ENCODE measurements around the gene MED12L.
"Not testable (repeated sequence)": the region's sequence is repeated elsewhere in the genome, so short reads cannot be mapped to it uniquely, and the experiment has no call there.

Gene MED12L

DNA sequence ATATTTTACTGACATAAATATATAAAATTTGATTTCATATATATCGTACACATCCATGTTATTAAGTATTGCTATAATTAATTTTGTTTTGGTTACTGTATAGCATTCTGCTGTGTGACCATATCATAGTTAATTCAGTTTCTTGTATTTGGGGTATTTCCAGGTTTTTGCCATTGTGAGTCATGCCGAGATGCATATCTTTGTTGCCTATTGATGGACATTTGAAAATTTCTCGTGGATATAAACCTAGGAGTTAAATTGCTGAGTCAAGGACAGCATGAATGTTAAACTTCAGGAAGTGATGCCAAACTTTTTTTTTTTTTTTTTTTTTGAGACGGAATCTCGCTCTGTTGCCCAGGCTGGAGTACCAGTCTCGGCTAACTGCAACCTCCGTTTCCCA is 151.3 kb downstream of the MED12L start:
- no peak for DNase-seq (ENCODE audit: low read depth in 2 of 2)

DNA sequence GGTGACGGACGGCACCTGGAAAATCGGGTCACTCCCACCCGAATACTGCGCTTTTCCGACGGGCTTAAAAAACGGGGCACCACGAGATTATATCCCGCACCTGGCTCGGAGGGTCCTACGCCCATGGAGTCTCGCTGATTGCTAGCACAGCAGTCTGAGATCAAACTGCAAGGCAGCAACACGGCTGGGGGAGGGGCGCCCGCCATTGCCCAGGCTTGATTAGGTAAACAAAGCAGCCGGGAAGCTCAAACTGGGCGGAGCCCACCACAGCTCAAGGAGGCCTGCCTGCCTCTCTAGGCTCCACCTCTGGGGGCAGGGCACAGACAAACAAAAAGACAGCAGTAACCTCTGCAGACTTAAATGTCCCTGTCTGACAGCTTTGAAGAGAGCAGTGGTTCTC is 156.5 kb downstream of the MED12L start:
- not testable (repeated sequence) for DNase-seq (ENCODE audit: low read depth in 2 of 2)

DNA sequence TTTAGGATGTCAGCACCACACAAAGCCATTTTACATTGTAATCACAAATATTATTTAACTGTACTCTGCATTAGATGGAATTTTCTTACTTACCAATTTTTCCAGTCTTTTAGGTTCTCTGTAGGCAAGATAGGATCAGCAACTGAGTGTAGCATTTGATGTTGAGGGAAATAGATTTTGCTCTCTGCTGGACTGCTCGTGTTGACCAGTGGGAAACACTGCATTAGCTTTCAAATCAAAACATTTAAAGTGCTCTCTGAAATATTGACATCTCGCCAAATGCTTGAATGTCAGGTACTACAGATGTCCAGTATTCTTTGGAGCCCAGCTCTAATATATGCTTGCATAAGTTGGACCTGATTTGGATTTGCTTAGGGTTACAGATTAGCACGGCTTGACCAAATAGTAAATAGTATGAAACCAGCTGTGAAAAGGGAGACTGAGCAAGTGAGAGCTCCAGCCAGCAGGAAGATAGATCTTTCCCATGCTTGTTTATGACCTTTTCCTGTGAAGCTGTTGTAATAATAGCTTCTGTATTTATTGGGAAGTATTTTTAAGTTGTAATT is 163.4 kb downstream of the MED12L start:
- DNase-seq (ENCODE audit: low read depth in 2 of 2): no peak

DNA sequence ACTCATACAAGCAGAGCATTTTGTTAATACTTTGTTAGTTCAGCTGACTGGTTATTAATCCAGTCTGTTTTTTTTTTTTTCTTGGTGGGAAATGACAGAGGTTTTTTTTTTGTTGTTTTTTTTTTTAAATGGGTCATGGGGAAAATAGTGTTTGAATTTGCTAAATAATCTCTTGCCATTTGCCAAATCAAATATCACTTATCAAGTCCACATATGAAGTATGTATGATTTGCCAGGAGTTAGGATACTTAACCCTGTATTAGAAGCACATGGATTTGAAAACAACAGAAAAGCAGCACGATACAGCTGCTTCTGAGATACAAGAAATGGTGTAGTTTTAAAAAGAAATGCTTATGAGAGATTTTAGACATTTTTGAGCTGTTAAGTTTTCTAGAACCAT is 171.3 kb downstream of the MED12L start:
- DNase-seq (ENCODE audit: low read depth in 2 of 2): no peak

DNA sequence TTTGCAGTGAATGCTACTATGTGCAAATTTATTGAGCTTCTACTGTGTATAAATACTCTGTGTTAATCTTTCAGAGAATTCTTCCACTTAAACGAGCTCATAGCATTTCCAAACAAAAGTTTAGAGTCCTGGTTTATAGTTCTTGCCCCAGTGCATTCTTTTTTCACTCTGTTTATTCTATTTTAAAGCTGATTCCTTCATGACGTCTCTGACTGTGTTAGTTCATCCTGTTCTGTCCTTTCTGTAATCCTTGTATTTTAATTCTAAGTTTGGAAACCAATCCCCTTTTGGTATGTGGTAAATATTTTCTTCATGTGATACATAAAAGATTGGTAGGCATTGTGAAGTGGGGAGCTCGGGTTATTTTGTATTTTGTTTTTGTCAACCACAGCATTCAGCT is 174.2 kb downstream of the MED12L start:
- no peak for DNase-seq (ENCODE audit: low read depth in 2 of 2)

DNA sequence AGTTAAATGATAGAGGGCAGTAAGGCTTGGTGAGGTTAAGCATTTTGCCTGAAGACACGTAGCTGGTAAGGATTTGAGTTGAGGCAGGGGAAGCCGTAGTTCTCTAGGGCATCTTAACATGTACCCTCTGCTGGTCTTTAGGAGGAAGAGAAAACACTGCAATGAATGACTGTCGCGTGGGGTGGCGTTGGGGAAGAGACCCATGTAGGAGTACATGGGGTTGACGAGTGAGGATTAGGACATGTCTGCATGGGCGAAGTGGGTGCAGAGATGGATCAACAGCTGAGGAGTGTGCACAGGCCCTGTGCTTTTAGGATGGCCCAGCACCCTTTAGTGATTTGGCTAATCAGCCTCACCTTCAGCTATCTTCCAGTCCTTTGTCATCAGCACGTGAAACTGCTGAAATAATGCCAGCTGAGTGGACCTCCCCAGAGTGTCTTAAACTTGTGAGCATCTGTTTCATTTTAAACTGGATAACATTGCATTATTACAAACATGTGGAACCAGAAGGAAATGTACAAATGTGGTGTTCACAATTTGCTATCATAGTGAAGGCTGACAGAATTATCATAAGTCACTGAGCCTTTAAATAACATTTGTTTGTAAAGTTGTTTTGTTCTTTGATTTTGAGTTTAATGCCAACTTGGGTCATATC is 177.5 kb downstream of the MED12L start:
- DNase-seq (ENCODE audit: low read depth in 2 of 2): no peak

DNA sequence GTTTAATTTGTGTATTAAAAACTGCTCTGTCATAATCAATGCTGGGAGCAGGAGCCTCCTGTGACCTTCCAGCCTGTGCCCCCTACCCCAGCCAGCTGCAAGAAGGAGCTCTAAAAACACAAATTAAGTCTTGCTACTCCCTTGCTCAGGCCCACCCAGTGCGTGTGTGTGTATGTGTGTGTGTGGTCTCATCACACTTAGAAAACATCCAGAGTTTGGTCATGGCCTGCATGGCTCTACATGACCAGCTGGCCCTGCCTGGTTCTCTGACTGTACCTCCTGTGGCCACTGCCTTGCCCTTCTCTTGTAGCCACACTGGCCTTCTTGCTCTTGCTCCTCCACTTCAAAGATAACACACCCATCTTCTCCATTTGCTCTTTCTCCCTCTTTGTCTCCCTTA is 179.1 kb downstream of the MED12L start:
- DNase-seq (ENCODE audit: low read depth in 2 of 2): no peak

DNA sequence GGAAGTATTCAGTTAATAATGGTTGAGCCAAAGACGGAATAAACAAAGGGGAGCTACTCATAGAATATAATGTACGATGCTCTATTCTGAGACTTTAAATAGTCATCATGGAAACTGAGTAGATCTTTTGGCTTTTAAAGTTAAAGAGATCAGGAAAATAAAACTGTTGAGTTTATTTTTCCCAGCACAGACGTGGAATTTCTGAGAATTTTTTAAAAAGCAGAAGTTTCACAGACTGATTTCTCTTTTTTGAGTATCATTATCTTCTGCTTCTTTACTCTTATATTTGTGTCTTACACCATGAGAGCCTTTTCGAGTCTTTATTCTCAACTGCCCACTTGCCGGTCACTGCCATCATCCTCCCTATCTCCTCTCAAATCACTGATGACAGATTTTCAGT is 179.7 kb downstream of the MED12L start:
- no peak for DNase-seq (ENCODE audit: low read depth in 2 of 2)

DNA sequence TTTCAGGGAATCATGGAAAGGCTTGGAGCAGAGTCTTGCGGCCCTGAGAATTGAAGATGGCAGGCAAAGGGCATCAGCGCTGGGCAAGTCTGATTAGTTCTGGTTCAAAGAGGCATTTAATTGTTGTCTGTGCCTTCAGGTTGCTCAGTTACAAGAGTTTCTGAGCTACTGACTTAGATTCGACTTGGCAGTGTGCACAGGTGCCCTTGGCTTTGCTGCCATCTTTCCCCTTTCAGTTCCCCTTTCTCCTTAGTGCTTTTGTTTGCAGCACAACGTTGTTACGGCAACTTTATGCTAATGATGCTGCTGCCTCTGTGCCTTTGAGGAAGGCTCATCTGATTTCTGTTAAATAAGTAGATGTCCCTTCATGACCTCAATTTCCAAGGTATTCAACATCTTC is 180.4 kb downstream of the MED12L start:
- DNase-seq (ENCODE audit: low read depth in 2 of 2): no peak

DNA sequence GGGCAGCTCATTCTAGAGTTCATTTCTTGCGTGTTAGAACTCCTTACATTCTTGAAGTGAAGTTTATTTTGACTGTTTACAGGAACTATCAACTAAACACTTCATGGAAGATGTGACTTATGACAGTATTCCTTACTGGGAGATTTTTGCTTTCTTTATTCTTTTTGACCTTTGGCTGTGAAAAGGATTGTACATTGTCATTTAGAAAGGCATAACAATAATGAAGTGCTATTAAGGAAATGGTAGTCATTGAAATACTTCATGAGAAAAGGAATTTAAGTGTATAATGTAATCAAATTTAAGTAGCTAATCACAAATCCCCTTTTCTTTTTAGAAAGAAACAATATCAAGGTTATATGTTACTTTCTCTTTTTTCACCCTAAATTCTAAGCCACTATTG is 181.6 kb downstream of the MED12L start:
- no peak for DNase-seq (ENCODE audit: low read depth in 2 of 2)

DNA sequence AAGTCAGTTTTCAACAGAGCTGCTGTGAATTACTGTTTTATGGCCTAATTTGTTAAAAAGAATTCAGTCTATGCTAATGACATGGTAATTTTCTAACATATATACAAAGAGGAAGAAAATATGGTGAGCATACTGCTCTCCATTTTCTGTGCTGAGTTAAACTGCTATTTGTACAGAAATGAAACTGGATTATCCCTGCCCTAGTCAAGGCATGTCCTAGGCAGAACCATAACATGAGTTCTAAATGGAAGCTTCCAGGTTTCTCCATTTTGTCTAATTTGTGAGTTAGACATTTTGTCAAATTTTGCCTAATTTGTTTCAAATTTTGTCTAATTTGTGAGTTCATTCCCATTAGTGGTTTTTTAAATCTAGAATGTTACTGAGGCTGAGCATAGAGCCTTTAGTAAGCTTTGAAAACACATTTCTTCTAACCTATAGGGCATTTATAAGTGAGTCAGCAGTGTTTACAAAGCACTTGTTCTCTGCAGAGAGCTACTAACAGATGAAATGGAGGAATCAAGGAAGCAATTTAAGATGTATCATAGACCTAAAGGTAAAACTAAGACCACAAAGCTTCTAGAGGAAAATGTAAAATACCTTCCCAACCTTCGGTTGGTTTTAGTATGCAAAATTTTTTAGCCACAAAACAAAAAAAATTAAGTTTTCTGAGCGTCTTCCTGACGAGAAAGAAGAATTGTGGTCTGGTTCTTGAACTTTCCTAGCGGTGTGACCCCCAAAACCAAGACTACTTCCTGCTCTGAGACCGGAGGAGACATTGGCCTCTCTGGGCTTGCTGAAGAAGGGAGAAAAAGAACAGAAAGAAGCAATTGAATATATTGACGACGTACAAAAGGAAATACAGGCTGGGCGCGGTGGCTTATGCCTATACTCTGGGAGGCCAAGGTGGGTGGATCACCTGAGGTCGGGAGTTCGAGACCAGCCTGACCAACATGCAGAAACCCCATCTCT is 183.1 kb downstream of the MED12L start:
- DNase-seq (ENCODE audit: low read depth in 2 of 2): no peak

DNA sequence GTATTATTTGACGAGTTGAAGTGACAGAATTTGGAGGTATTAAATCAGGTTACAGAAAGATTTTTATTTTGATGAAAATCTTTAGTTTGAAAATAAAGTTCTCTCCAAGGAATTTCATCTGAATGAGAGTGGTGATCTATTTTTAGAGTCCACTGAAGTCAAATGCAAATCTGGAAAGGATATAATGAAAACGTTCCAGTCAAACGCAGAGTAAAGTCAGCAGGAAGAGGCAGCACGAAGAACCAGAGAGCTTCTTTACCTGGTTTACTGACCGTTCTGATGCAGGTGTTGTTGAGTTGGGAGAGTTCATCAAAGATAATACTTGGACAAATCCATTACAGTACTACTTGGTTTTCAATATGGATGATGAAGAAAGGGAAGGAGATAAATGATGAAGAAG is 184.2 kb downstream of the MED12L start:
- no peak for DNase-seq (ENCODE audit: low read depth in 2 of 2)

DNA sequence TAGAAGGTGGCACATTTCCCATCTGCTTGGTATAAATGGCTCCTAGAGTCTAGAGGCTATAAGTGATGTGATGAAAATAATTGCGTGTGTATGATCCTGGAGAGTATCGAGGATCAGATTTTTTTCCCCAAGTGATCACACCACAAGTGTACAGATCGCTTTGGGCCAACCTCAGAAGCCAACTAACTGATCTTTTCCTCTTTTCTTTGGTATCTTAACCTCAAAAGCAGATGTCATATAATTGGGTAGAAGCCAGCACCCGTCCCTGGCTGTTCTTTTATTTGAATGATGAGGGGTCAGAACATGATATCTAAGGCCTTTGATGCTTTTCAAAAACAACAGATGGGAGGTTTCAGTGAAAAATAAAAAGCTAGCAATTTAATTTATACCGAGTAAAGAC is 189.6 kb downstream of the MED12L start:
- DNase-seq (ENCODE audit: low read depth in 2 of 2): no peak

DNA sequence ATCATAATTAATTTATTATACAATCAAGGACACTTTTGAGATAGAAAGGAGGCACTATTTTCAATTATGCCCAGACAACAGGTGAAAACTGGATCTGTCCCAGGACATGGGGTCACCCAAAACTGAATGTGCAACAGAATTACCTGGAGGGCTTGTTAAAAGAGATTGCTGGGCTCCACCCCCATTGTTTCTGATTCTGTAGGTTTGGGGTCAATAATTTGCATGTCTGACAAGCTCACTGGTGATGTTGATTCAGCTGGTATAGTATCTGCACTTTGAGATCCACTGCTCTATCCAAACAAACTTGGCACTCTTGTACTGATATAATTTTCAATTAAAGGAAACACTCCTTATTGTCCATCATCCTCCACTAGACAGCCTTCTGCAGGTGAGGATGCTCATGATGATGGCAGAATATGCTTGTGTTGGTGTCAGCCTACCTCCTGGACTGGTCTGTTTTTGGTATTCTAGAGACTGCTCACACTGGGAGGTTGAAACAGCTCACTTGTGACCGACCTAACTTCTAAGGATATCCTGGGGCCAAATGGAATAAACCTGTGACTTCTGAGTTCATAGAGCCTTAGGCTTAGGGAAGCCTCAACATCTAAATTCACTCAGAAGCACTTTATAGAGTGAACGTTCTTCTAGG is 190.7 kb downstream of the MED12L start:
- DNase-seq (ENCODE audit: low read depth in 2 of 2): no peak

DNA sequence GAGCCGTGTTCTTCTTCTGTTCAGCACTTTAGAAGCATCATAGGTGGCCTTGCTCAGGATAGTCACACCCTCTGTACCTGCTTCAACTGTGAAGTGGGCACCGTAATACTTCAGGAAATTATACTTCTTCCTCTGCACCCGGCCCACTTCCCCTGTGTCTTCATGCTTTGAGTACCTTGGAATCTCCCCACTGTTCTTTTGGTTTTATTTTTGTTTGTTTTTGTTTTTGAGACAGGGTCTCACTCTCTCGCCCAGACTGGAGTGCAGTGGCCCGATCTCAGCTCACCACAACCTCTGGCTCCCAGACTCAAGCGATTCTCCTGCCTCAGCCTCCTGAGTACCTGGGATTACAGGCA is 191.2 kb downstream of the MED12L start:
- DNase-seq (ENCODE audit: low read depth in 2 of 2): no peak

DNA sequence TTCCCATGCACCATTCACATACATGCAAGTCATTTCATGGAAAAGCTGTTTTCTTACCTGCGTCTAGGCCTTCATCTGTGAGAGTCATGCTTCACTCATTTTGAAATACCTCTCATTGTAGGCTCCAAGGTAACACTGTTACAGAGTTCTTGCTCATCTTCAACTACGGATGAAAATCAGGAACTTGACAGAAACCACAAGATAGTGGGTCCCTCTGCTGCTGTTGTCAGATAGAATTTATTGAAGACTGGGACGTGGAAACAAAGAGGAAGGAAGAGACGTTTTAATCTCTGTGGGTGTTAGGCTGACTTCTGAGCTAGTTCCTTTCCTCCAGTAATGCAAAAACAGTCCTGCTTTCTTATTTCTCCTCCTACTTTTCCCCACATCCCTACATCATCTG is 192.8 kb downstream of the MED12L start, which contains the start of gene P2RY14:
TSS of gene P2RY14 (minus strand) at position 313 of the 400 bp plus-strand sequence. CDS start 64,226 bp downstream, outside the sequence.
- no peak for DNase-seq (ENCODE audit: low read depth in 2 of 2)

DNA sequence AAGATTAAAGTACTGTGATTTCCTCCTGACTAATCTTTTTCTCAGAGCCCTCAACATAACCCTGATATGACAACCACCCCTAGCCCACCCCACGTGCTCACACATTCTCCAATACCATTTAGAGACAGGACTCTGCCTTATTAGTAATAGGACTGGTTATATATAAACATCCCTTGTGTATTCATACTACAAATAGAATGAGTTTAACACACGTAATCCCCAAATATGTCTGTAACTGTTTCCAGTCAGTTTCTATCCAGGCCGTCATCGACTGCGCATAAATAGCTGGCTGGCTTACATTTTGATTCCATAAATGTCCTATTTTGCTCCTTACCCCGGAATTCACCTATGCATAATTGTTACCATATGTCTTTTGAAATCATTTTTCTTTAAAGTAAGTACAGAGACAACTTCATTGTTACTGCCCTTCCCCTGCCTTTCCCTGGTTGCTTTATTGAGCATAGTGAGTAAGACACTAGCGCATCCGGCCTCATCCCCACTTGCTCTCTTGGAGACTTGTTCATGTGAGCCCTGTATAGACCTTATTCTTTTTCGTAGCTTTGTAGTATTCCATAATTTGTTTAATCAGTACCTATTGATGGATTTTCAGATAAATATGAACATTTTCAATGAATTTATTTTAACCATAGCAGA is 196.3 kb downstream of the MED12L start:
- no peak for DNase-seq (ENCODE audit: low read depth in 2 of 2)

DNA sequence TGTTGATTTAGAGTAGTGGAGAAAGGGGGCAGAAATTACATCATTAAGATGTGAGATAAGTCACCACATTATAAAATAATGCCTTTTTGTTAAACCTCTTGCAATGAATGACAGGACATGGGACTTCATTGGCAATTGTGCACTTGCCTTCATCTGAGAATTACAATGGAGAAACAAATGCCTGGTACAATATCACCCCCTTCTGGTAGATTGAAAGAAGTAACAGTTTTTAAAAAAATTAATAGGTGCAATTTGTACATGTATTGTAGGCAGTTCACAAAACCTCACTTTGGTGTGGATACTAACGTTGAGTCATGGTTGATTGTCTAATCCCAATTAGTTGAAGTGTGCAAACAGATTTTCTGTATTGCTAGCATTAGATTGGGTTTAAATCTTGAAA is 197.5 kb downstream of the MED12L start:
- no peak for DNase-seq (ENCODE audit: low read depth in 2 of 2)

DNA sequence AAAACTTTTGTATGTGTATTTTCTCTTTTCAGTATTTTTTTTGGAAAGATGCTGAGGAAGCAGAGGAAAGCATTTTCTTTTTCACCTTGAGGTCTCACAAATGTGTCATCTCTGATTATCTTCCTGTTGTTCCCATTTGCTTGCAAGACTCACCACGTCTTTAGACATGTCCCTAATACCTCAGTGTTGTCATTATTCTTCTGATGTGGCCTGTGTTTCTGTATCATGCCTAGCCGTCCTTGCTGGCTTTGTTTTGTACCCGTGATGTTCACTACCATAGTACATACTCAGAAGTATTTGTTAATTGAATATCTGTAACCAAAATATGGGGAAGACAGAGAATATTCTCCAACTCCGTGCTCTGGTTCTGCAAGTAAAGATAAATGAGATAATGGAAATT is 197.9 kb downstream of the MED12L start:
- DNase-seq (ENCODE audit: low read depth in 2 of 2): no peak

DNA sequence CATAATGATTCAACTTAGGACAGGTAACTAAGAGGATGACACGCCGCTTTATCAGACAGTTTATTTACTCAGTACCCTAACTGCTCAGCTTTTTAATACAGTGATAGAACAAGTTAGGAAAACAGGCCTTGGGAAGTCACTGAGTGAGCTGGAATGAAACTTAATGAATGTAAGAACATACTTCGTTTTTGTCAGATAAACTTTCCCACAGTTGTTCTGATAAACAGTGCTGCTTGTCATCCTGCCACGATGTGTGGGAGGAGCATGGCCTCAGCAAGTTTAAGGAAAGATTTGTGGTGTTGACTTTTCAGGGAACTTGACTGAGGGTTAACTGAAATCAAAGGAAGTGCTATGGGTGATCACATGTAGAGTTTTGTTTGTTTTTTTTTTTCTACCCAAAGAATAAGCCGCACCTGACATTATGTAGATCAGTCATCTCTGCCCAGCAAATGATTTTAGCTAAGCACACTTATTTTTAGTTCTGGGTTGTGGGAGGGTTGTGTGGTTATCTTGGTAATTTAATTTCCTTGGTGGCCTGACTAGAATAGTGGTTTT is 198.5 kb downstream of the MED12L start:
- DNase-seq (ENCODE audit: low read depth in 2 of 2): no peak

DNA sequence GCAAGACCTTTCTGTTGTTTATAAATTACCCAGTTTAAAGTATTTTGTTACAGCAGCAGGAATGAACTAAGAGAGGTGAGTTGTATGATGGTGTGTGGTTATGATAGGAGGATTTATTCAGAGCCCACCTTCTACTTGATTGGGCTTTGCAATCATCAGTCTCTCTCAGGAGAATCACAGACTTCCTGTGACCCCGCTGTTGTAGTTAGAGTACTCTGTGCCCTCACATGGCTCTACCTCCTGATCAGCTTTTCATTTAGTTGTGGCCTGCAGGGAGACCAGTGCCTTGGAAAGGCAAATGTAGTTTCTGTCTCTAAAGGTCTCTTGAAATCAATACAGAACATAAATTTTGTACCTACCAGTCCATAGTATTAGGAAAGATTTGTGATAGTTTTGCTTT is 200.5 kb downstream of the MED12L start:
- DNase-seq (ENCODE audit: low read depth in 2 of 2): no peak

DNA sequence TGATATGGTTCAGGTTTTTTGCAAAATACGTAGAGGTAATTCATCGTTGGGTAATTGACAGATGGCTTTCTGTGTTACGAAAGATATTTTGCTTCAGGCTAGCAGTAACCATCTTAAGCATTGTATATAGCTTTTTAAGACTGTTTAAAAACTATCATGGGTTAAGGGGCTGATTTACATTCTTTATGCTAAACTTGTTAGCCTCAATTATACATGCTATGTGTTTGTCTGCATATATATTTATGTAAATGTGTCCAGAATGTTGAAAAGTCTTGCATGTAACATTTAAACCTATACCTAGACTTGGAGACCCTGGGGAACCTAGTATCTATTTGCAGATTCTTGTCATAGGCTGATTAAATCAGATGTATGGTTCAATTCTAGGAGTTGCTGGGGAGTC is 204.0 kb downstream of the MED12L start:
- DNase-seq (ENCODE audit: low read depth in 2 of 2): no peak

Data from activated CD4-positive, alpha-beta T cell treated with anti-CD3 and anti-CD28 coated beads for 24 hours (primary cell).